ENCODE measurements around the gene LSAMP. TPM values are rescaled to one million over a fixed set of nuclear protein-coding genes. Genes with fewer than 3 reads are reported as not detected.

LSAMP gene
- total and polyA plus RNA-seq, 2 of the 13 experiments (the other 11 are each of a cell fraction or from before 2014, with no cell fraction given) = not detected

DNA sequence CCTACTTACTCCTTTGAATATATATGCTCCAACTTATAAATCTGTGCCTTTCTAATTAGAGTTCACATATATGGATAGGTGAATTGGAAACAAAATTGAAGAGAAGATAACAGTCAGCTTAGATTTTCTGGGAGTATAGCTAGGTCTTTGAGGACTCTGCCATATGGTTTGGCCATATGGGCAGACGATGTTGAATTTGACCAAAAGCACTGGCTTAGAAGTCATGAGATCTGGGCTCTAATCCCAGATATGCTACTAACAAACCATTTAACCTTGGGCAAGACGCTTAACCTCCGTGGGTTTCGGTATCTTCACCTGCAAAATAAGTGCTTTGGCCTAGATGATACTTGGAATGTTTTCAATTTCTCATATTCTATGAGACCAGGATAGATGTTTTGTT is 154.1 kb downstream of the LSAMP start:
- ATAC-seq = no peak
- Histone ChIP-seq H3K9ac (ENCODE audit: insufficient read depth, low read depth, low read length) (no peak overlapping the region), H3K27me3 (ENCODE audit: control insufficient read depth in 1 of 2, insufficient read depth in 2 of 2, low read length in 2 of 2) (no peaks in the 10 kb centered on the region), H3K36me3 (replicated peaks in 1 of 2; ENCODE audit: control insufficient read depth in 1 of 2, insufficient read depth in 2 of 2, low read length in 2 of 2) (no peaks in the 10 kb centered on the region), H3K4me1 (ENCODE audit: insufficient read depth, low read length) (no peaks in the 10 kb centered on the region), H4K20me1 (ENCODE audit: insufficient read depth, low read length) (no peaks in the 10 kb centered on the region), H3K79me2 (ENCODE audit: insufficient read depth, low read length) (no peaks in the 10 kb centered on the region), H3K4me2 (ENCODE audit: low read depth, low read length) (no peak overlapping the region), H3K27ac (ENCODE audit: extremely low read length, insufficient read depth, low read length) (no peak overlapping the region), H2AFZ (ENCODE audit: low read length) (no peak overlapping the region), H3K4me3 (replicated peaks in 1 of 3; ENCODE audit: insufficient read depth in 1 of 3, low read depth in 2 of 3, low read length in 3 of 3) (no peak overlapping the region), H3K9me3 (ENCODE audit: low read length) (no peaks in the 10 kb centered on the region)
- intact Hi-C loops (cut with micrococcal nuclease; ENCODE audit: unreplicated experiment) = no loop called here
- FAIRE-seq = no peak
- TF ChIP-seq, protein P1, sequence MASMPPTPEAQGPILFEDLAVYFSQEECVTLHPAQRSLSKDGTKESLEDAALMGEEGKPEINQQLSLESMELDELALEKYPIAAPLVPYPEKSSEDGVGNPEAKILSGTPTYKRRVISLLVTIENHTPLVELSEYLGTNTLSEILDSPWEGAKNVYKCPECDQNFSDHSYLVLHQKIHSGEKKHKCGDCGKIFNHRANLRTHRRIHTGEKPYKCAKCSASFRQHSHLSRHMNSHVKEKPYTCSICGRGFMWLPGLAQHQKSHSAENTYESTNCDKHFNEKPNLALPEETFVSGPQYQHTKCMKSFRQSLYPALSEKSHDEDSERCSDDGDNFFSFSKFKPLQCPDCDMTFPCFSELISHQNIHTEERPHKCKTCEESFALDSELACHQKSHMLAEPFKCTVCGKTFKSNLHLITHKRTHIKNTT (CRISPR knock-in tag; IDR thresholded peaks at IDR 0.05) = no peak
- TF ChIP-seq YEATS2 (CRISPR knock-in tag; IDR thresholded peaks at IDR 0.05; ENCODE audit: borderline replicate concordance) (no peak), KLF11 (CRISPR knock-in tag; IDR thresholded peaks at IDR 0.05) (no peak), HNF4A (CRISPR knock-in tag; IDR thresholded peaks at IDR 0.05) (no peak), ZBTB21 (CRISPR knock-in tag; IDR thresholded peaks at IDR 0.05) (no peak), NR2C2 (CRISPR knock-in tag; IDR thresholded peaks at IDR 0.05; ENCODE audit: borderline replicate concordance) (no peak), RBM22 (optimal IDR thresholded peaks at IDR 0.05; ENCODE audit: low read length) (no peak), RXRA (CRISPR knock-in tag; IDR thresholded peaks at IDR 0.05) (no peak), ZFP90 (CRISPR knock-in tag; IDR thresholded peaks at IDR 0.05; ENCODE audit: borderline replicate concordance) (no peak), REPIN1 (CRISPR knock-in tag; IDR thresholded peaks at IDR 0.05; ENCODE audit: borderline replicate concordance, low read depth) (no peak), SMAD9 (CRISPR knock-in tag; IDR thresholded peaks at IDR 0.05) (no peak), BHLHE40 (IDR thresholded peaks at IDR 0.05; ENCODE audit: low read length) (no peak), PHB2 (IDR thresholded peaks at IDR 0.05; ENCODE audit: partially characterized antibody) (no peak), ZNF510 (CRISPR knock-in tag; IDR thresholded peaks at IDR 0.05; ENCODE audit: low read depth) (no peak), ZNF274 (CRISPR knock-in tag; IDR thresholded peaks at IDR 0.05) (no peak), ZNF678 (CRISPR knock-in tag; IDR thresholded peaks at IDR 0.05) (no peak), ZZZ3 (CRISPR knock-in tag; IDR thresholded peaks at IDR 0.05; ENCODE audit: borderline replicate concordance) (no peak), GATA4 (IDR thresholded peaks at IDR 0.05; ENCODE audit: borderline replicate concordance, low read depth) (no peak)
- TF ChIP-seq, protein P2, sequence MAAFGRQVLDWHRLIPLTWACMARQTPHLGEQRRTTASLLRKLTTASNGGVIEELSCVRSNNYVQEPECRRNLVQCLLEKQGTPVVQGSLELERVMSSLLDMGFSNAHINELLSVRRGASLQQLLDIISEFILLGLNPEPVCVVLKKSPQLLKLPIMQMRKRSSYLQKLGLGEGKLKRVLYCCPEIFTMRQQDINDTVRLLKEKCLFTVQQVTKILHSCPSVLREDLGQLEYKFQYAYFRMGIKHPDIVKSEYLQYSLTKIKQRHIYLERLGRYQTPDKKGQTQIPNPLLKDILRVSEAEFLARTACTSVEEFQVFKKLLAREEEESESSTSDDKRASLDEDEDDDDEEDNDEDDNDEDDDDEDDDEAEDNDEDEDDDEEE (CRISPR knock-in tag; IDR thresholded peaks at IDR 0.05) = no peak
- TF ChIP-seq, protein P3, sequence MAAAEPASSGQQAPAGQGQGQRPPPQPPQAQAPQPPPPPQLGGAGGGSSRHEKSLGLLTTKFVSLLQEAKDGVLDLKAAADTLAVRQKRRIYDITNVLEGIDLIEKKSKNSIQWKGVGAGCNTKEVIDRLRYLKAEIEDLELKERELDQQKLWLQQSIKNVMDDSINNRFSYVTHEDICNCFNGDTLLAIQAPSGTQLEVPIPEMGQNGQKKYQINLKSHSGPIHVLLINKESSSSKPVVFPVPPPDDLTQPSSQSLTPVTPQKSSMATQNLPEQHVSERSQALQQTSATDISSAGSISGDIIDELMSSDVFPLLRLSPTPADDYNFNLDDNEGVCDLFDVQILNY (CRISPR knock-in tag; conservative IDR thresholded peaks at IDR 0.05) = no peak
- ChIA-PET CTCF (ENCODE audit: low intra/inter-chr PET ratio, low total read pairs) (no interaction called here), POLR2A (no interaction called here)
- DNase-seq (ENCODE audit: low spot score) = no peak
- BruUV-seq (replicated peaks) = no TSS peak
- in situ Hi-C loops (cut with HindIII; ENCODE audit: extremely low pct_ligation_motif_present, low pct_unique_long_range_greater_than_20kb) = no loop called here
- 2% methylated on average over 4 of the region's 4 CpGs for WGBS (ENCODE audit: low lambda C conversion rate)

Data from HepG2 (cell line).